SK-N-MC (cell line): Measurements from ENCODE around the gene LGR5.

Experiments
- DNase-seq: peaks from one replicate; pipeline ENCODE4 v3.0.0-alpha.2; 2011; ENCODE audit warnings: low read depth, low spot score
- H3K27ac ChIP-seq: fragments of 200-600 bp; sonication (generic); 2 replicates; pipeline ENCODE4 v1.5.1; 2016; ENCODE audit warnings: mixed run types
- H3K36me3 ChIP-seq: fragments of 200-600 bp; sonication (generic); 2 replicates; pipeline ENCODE4 v1.6.1; 2017; ENCODE audit warnings: antibody characterized with exemption, low read length, mixed read lengths; ENCODE audit not compliant: insufficient read depth
- H3K4me3 ChIP-seq: fragments of 200-600 bp; sonication (generic); 2 replicates; pipeline ENCODE4 v1.5.1; 2016
- H3K9ac ChIP-seq: fragments of 200-600 bp; sonication (generic); 2 replicates; pipeline ENCODE4 v1.8.0; 2017; ENCODE audit warnings: mixed run types, mixed read lengths; ENCODE audit not compliant: insufficient read length
- H3K9me3 ChIP-seq: fragments of 200-600 bp; sonication (generic); 2 replicates; pipeline ENCODE4 v1.6.1; 2017; ENCODE audit warnings: low read depth, mild to moderate bottlenecking, antibody characterized with exemption, low read length, moderate library complexity, mixed read lengths
- EZH2 ChIP-seq: fragments of 200-600 bp; sonication (generic); IDR thresholded peaks from one replicate; pipeline ENCODE4 v1.6.1; 2017; ENCODE audit warnings: antibody characterized with exemption
- FOXP2 ChIP-seq: optimal IDR thresholded peaks from 2 replicates; pipeline ENCODE3; 2011; ENCODE audit warnings: mild to moderate bottlenecking, moderate library complexity; ENCODE audit not compliant: insufficient read depth; ENCODE audit errors: extremely low read length, control extremely low read depth
- POLR2AphosphoS5 ChIP-seq: IDR thresholded peaks from 2 replicates; pipeline ENCODE4 v1.6.1; 2012; ENCODE audit warnings: mild to moderate bottlenecking, low read depth, low read length, borderline replicate concordance

The LGR5 gene

DNA sequence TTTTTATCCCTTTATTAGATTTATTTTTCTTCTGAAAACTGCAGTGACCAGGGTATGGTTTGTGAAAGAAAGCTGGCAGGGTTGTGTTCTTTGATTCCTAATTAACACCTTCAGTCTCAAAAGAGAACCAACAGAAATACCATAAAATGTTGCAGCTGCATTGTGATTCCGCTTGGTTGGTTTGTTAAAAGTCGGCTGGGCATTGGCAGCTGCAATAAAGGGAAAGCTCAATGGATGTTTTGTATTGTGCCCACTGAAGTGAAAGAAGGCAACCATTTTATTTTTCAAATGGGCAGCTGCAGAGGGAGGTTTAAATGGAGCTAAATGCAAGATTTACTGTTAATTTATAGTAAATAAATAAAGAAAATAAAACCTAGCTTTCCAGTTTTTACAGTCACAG, 16.7 kb downstream of the LGR5 start:
- no peak for TF ChIP-seq POLR2AphosphoS5
- TF ChIP-seq EZH2: no peak
- TF ChIP-seq FOXP2: no peak
- Histone ChIP-seq H3K27ac (no peak overlapping the region), H3K36me3 (no peaks in the 10 kb centered on the region), H3K9me3 (no peaks in the 10 kb centered on the region), H3K9ac (no peak overlapping the region), H3K4me3 (no peak overlapping the region)
- no peak for DNase-seq

DNA sequence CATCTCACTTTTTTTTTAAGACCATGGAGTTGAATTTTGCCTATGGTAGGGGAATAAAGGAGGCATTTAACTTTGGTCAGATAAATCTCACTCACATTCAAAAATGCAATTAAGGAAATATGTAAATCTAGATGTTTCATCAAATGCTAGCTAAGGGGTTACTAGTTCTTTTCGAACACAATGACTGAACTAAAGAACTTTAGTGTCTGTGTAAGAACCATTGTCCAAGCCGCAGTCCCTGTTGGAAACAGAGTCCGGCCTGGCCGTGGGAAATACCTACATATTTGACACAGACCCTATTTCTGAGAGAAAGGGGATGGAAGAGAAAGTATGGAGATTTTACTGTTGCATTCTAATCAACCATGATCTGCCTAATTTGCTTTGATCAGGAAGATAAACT, 17.4 kb downstream of the LGR5 start:
- Histone ChIP-seq H3K27ac (no peak overlapping the region), H3K9ac (no peak overlapping the region), H3K9me3 (no peaks in the 10 kb centered on the region), H3K4me3 (no peak overlapping the region), H3K36me3 (no peaks in the 10 kb centered on the region)
- DNase-seq: no peak
- TF ChIP-seq POLR2AphosphoS5 (no peak), FOXP2 (no peak), EZH2 (no peak)

DNA sequence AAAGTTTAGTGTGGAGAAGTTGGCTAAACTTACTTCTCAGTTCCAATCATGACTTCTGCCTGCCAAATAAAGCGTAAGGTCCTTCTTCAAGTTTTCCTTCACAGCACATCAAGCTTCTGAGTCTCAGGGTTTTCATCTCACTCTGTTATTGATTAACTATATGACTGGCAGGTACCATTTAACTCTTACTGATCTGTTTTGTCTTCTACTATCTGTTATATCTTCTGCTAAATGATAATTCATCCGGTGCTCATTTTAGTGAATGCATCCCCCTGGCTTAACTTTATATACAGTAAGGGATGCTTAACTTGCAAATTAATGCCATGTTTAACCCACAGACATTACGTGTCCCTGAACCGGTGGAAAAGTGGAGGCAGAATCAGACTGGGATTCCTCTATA, 20.7 kb downstream of the LGR5 start:
- no peak for DNase-seq
- no peaks in the 10 kb centered on the region for H3K36me3 ChIP-seq
- H3K9me3 ChIP-seq: no peaks in the 10 kb centered on the region
- H3K4me3 ChIP-seq: no peak overlapping the region
- H3K9ac ChIP-seq: no peak overlapping the region
- TF ChIP-seq EZH2 (no peak), FOXP2 (no peak), POLR2AphosphoS5 (no peak)
- H3K27ac ChIP-seq: no peak overlapping the region

DNA sequence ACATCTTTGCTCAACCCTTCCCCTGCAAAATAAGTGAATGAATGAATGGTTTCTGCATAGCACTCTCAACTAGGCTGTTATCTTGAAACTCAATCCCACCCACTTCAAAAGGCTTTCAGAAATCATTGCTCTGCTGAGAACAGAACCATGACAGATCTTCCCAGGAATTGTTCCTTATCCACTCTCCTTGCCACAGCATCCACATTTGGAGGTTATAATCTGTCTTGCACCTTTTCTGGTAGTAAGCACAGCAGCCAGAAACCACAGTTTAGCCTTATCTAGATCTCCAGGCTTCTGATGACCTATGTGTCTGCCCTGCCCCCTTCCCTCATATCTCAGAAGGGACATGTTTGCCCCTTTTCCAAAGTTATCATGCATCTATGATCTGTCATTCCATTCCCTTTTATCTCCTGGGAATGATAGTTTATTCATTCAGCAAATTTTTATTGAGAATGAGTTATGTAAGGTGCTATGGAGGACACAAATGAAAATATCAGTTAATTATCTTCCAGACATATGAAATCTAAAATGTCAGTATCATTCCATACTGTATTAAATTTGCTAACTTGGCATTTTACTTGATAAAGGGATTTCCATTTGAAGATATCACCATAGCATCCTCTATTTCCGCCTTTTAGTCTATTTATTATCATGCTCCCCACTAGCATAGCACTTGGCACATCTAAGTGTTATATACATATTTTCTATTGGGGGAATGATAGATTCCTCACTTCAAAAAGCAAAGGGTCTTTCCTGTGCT, 21.4 kb downstream of the LGR5 start:
- Histone ChIP-seq H3K9me3 (no peaks in the 10 kb centered on the region), H3K9ac (no peak overlapping the region), H3K4me3 (no peak overlapping the region), H3K27ac (no peak overlapping the region), H3K36me3 (no peaks in the 10 kb centered on the region)
- TF ChIP-seq FOXP2 (no peak), POLR2AphosphoS5 (no peak), EZH2 (no peak)
- no peak for DNase-seq

DNA sequence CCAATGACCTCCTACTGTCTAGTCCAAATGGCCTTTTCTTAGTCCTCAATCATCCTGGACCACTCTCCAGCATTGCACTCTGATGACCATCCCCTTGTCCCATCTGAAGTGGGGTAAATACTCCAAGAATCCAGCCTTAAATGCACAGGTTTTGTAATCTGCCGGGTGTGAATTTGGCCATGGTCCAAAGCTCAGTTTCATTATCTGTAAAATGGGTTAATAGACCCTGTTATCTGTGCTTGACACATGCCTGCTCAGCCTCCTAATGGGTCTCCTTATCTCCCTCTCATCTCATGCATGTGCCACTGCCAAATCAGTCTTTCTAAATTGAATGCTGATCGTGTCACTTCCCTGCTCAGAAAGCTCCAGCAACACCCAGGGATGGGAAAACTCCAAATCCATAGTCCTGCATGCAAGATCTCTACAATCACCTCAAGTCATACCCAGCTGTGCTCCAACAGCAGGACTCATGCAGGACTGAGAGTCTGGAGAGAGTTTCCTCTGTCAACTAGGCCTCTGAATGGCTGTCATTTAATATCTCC, 22.3 kb downstream of the LGR5 start:
- no peak overlapping the region for H3K9ac ChIP-seq
- TF ChIP-seq POLR2AphosphoS5: no peak
- TF ChIP-seq FOXP2: no peak
- TF ChIP-seq EZH2: no peak
- DNase-seq: no peak

DNA sequence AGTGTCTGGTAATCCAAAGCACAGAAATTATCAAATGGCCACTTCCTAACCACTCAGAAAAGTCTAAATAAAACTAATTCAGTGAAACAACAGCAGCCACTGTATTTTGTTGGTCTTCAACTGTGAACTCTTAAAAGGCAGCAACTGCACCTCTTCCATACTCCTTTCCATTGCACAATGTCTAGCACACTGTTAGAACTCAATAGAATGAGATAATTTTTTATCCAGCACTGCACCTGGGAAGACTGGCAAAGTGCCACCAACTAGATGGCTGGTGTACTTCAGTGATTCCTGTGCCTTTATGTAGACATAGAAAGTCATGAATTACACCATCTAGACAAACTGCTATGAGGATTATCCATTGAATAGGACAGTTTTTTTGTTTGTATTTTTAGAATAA, 26.2 kb downstream of the LGR5 start:
- H3K27ac ChIP-seq: no peak overlapping the region
- H3K9me3 ChIP-seq: no peaks in the 10 kb centered on the region
- H3K36me3 ChIP-seq: no peaks in the 10 kb centered on the region
- no peak overlapping the region for H3K9ac ChIP-seq
- no peak overlapping the region for H3K4me3 ChIP-seq
- TF ChIP-seq EZH2 (no peak), FOXP2 (no peak), POLR2AphosphoS5 (no peak)
- DNase-seq: no peak

More for the DNA sequence above, 22.3 kb downstream of the LGR5 start:
- Histone ChIP-seq H3K36me3 (no peaks in the 10 kb centered on the region), H3K4me3 (no peak overlapping the region), H3K9me3 (no peaks in the 10 kb centered on the region), H3K27ac (no peak overlapping the region)

DNA sequence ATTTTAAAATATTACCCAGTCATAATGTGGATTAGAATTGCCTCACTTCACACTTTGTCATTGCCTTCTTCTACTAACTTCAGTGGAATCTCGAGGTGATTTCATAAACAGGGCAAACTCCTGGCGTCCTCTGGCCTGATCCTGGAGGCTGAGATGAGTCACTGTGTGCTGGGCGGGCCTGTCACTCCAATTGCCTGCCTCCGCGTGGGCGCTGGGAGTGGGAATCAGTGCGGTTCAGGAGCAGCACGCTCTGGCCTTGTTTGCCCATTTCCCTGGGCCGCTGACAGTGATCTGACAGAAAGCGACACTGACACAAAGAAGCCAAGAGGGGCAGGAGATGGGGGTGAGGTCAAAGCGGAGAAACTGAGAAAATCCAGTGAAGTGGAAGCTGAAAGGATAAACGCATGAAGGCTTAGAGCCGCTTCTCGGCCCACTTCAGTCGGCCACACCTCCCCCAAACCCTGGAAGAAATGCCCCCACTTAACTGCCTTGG, 29.7 kb downstream of the LGR5 start:
- DNase-seq: no peak
- H3K27ac ChIP-seq: no peak overlapping the region
- TF ChIP-seq FOXP2: no peak
- H3K4me3 ChIP-seq: no peak overlapping the region
- H3K36me3 ChIP-seq: no peaks in the 10 kb centered on the region
- H3K9ac ChIP-seq: no peak overlapping the region
- H3K9me3 ChIP-seq: no peaks in the 10 kb centered on the region

DNA sequence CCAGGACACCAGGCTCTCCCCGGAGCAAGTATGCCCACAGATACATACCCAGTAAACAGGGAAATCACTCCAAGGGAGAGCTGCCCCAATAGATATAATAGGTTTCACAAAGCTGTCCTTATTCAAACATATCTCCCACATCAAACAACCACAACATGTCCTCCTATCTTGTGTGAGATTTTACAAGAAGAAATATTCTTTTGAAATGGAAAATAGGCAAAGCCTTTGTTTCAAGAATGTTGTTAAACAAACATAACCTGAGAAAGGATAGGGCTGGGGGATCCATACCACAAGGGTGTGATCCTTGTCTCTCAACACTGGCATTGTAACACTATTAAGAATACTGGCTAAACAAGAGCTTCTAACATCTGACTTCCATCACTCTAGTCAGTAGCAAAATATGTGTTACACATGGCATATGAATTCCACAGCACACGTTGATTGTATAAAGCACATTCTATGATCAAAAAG, 32.9 kb downstream of the LGR5 start:
- H3K27ac ChIP-seq: no peak overlapping the region
- no peak for DNase-seq
- H3K9ac ChIP-seq: no peak overlapping the region
- no peaks in the 10 kb centered on the region for H3K9me3 ChIP-seq
- H3K36me3 ChIP-seq: no peaks in the 10 kb centered on the region
- H3K4me3 ChIP-seq: no peak overlapping the region
- TF ChIP-seq EZH2 (no peak), POLR2AphosphoS5 (no peak), FOXP2 (no peak)

DNA sequence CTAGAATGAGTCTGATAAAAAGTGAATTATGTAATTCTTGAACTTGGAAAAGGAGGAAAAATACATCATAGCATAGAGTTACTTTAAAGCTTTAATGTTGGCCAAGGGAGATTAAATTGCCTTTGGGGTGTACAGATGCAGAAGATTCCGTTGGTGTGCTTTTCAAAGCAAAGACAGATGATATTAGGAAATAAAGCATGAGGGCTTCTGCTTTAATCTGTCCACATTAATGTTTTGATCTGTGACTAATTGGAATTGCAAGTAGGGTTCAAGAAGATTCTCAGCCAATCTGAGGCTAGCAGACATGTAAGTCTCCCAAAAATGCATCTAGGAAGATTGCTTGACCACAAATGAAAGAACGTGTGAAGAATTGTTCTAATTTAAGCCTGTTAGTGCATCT, 35.2 kb downstream of the LGR5 start:
- H3K9ac ChIP-seq: no peak overlapping the region
- no peak overlapping the region for H3K27ac ChIP-seq
- no peaks in the 10 kb centered on the region for H3K36me3 ChIP-seq
- no peak overlapping the region for H3K4me3 ChIP-seq
- no peaks in the 10 kb centered on the region for H3K9me3 ChIP-seq
- TF ChIP-seq EZH2: no peak
- TF ChIP-seq POLR2AphosphoS5: no peak
- no peak for TF ChIP-seq FOXP2
- DNase-seq: no peak
